Measurements from ENCODE around the gene PTPRM. TPM values are rescaled to one million over a fixed set of nuclear protein-coding genes. Genes with fewer than 3 reads are reported as not detected.

The PTPRM gene
- total and polyA plus RNA-seq, 2 experiments from 2014 or later: 1.6 to 5.3 TPM

DNA sequence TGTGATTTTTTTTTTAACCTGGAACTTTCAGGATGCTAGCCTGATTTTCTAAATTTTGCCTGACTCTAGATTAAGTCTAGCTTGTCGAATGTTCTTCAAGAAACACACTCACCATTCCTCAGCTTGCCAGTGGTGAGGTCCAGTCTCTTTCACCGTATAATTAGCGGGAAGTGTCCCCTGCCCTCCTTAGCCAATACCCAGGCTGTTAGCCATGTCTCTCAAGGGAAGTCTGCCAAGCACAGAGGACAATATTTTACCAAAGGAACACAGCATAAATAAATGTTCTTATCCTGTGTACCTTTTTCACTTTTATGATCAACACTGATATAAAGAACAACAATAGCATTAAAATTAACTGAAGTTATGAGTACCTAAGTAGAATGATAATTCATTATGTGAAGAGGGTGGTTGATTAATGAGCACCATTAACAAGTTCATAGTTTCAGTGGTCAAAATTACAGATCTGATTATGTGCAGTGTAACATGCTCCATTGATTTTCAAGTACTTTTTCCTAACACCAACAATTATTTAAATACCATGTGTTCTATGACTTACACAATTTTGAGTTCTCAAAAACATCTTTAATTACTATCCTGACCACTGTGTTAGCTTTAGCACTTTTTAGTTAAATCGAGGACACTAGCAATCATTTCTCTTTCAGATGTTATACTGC lies 596.3 kb downstream of the PTPRM start (continued):
- TF ChIP-seq NANOG (IDR thresholded peaks at IDR 0.05; ENCODE audit: borderline replicate concordance) (no peak), EZH2 (IDR thresholded peaks at IDR 0.05; ENCODE audit: low read depth, unreplicated experiment) (no peak), ZNF331 (CRISPR knock-in tag; IDR thresholded peaks at IDR 0.05; ENCODE audit: low read depth) (no peak), ZNF114 (CRISPR knock-in tag; IDR thresholded peaks at IDR 0.05) (no peak), JUNB (IDR thresholded peaks at IDR 0.05; ENCODE audit: unreplicated experiment) (no peak), CREB1 (CRISPR knock-in tag; IDR thresholded peaks at IDR 0.05; ENCODE audit: low read depth) (no peak)
- TF ChIP-seq, protein P1, sequence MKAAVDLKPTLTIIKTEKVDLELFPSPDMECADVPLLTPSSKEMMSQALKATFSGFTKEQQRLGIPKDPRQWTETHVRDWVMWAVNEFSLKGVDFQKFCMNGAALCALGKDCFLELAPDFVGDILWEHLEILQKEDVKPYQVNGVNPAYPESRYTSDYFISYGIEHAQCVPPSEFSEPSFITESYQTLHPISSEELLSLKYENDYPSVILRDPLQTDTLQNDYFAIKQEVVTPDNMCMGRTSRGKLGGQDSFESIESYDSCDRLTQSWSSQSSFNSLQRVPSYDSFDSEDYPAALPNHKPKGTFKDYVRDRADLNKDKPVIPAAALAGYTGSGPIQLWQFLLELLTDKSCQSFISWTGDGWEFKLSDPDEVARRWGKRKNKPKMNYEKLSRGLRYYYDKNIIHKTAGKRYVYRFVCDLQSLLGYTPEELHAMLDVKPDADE (IDR thresholded peaks at IDR 0.05): no peak

DNA sequence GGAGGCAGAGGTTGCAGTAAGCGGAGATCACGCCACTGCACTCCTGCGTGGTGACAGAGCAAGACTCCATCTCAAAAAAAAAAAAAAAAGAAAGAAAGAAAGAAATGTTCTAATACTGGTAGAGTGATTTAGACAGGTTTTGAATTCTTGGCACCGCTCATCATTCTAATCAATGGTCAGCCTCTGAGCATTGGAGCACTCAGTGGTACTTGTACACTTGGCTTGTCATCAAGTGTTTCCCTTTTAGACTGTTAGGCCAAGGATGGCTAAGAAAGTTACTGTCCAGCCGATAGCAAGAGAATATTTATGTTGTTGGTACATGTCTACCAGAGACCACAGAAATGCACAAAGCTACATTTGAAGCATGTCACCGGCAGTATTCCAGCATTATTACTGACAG lies 598.0 kb downstream of the PTPRM start:
- Histone ChIP-seq H3K27ac (ENCODE audit: low read depth) (no peak overlapping the region), H3K4me2 (no peak overlapping the region), H4K20me1 (replicated peaks; ENCODE audit: insufficient read depth) (no peaks in the 10 kb centered on the region), H3F3A (replicated peaks; ENCODE audit: low read depth) (no peaks in the 10 kb centered on the region), H3K36me3 (ENCODE audit: insufficient read depth) (no peaks in the 10 kb centered on the region), H3K9me2 (ENCODE audit: insufficient read depth) (no peaks in the 10 kb centered on the region; the same call in 1 of the 2 replicates), H3K27me3 (ENCODE audit: insufficient read depth) (no peaks in the 10 kb centered on the region), H3K4me1 (ENCODE audit: insufficient read depth) (no peaks in the 10 kb centered on the region), H2AFZ (no peak overlapping the region), H3K4me3 (no peak overlapping the region), H3K79me2 (replicated peaks; ENCODE audit: insufficient read depth) (no peaks in the 10 kb centered on the region)
- DNase-seq (ENCODE audit: low spot score) (no peak), ATAC-seq (no peak)
- TF ChIP-seq, protein P2, sequence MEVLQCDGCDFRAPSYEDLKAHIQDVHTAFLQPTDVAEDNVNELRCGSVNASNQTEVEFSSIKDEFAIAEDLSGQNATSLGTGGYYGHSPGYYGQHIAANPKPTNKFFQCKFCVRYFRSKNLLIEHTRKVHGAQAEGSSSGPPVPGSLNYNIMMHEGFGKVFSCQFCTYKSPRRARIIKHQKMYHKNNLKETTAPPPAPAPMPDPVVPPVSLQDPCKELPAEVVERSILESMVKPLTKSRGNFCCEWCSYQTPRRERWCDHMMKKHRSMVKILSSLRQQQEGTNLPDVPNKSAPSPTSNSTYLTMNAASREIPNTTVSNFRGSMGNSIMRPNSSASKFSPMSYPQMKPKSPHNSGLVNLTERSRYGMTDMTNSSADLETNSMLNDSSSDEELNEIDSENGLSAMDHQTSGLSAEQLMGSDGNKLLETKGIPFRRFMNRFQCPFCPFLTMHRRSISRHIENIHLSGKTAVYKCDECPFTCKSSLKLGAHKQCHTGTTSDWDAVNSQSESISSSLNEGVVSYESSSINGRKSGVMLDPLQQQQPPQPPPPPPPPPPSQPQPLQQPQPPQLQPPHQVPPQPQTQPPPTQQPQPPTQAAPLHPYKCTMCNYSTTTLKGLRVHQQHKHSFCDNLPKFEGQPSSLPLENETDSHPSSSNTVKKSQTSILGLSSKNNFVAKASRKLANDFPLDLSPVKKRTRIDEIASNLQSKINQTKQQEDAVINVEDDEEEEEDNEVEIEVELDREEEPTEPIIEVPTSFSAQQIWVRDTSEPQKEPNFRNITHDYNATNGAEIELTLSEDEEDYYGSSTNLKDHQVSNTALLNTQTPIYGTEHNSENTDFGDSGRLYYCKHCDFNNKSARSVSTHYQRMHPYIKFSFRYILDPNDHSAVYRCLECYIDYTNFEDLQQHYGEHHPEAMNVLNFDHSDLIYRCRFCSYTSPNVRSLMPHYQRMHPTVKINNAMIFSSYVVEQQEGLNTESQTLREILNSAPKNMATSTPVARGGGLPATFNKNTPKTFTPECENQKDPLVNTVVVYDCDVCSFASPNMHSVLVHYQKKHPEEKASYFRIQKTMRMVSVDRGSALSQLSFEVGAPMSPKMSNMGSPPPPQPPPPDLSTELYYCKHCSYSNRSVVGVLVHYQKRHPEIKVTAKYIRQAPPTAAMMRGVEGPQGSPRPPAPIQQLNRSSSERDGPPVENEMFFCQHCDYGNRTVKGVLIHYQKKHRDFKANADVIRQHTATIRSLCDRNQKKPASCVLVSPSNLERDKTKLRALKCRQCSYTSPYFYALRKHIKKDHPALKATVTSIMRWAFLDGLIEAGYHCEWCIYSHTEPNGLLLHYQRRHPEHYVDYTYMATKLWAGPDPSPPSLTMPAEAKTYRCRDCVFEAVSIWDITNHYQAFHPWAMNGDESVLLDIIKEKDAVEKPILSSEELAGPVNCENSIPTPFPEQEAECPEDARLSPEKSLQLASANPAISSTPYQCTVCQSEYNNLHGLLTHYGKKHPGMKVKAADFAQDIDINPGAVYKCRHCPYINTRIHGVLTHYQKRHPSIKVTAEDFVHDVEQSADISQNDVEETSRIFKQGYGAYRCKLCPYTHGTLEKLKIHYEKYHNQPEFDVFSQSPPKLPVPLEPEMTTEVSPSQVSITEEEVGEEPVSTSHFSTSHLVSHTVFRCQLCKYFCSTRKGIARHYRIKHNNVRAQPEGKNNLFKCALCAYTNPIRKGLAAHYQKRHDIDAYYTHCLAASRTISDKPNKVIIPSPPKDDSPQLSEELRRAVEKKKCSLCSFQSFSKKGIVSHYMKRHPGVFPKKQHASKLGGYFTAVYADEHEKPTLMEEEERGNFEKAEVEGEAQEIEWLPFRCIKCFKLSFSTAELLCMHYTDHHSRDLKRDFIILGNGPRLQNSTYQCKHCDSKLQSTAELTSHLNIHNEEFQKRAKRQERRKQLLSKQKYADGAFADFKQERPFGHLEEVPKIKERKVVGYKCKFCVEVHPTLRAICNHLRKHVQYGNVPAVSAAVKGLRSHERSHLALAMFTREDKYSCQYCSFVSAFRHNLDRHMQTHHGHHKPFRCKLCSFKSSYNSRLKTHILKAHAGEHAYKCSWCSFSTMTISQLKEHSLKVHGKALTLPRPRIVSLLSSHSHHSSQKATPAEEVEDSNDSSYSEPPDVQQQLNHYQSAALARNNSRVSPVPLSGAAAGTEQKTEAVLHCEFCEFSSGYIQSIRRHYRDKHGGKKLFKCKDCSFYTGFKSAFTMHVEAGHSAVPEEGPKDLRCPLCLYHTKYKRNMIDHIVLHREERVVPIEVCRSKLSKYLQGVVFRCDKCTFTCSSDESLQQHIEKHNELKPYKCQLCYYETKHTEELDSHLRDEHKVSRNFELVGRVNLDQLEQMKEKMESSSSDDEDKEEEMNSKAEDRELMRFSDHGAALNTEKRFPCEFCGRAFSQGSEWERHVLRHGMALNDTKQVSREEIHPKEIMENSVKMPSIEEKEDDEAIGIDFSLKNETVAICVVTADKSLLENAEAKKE (CRISPR knock-in tag; IDR thresholded peaks at IDR 0.05): no peak
- TF ChIP-seq JUNB (IDR thresholded peaks at IDR 0.05; ENCODE audit: unreplicated experiment) (no peak), ZNF114 (CRISPR knock-in tag; IDR thresholded peaks at IDR 0.05) (no peak)
- no peaks in the 10 kb centered on the region; the same call in 2 of the 3 replicates for H3K4me1 Mint-ChIP-seq
- H3K27me3 Mint-ChIP-seq (ENCODE audit: insufficient read depth, low read depth, poor library complexity): no peaks in the 10 kb centered on the region
- no peaks in the 10 kb centered on the region for H3K36me3 Mint-ChIP-seq (ENCODE audit: low read depth)
- H3K9me3 Mint-ChIP-seq: no peaks in the 10 kb centered on the region
- no peak overlapping the region for H3K27ac Mint-ChIP-seq
- no peak overlapping the region for H3K4me3 Mint-ChIP-seq
